Stimulated activated CD8-positive, alpha-beta memory T cell treated with anti-CD3 and anti-CD28 coated beads, Interleukin-12 subunit alpha, Interleukin-12 subunit beta, amount 100 ng/mL, for 24 hours (primary cell): ENCODE results near the gene NPB.

Experiments
- DNase-seq: peaks from one replicate; pipeline ENCODE4 v3.0.0-alpha.2; 2020; ENCODE audit errors: extremely low read depth

The NPB gene

GRCh38 chr17:81898885-81899284 lies 3.2 kb upstream of the NPB start:
- no peak for DNase-seq

GRCh38 chr17:81899514-81900166 lies 2.4 kb upstream of the NPB start:
- DNase-seq, result no peak

GRCh38 chr17:81900181-81900820 lies 1.7 kb upstream of the NPB start:
- no peak for DNase-seq

- DNase-seq, result no peak
Measured at GRCh38 chr17:81901167-81902022, 643 bp upstream of the NPB start.

GRCh38 chr17:81902653-81903414 lies 796 bp downstream of the NPB start:
- no peak for DNase-seq

GRCh38 chr17:81903415-81903831 lies 1.4 kb downstream of the NPB start:
- DNase-seq, result no peak

- no peak for DNase-seq
Measured at GRCh38 chr17:81903896-81904599, 2.0 kb downstream of the NPB start.

- no peak for DNase-seq
Measured at GRCh38 chr17:81904600-81905423, 2.8 kb downstream of the NPB start.

GRCh38 chr17:81905424-81905875 lies 3.4 kb downstream of the NPB start:
- DNase-seq, result no peak

- DNase-seq, result no peak
Measured at GRCh38 chr17:81905993-81906392, 4.0 kb downstream of the NPB start.

GRCh38 chr17:81906476-81907218 lies 4.6 kb downstream of the NPB start:
- no peak for DNase-seq

GRCh38 chr17:81907219-81908145 lies 5.4 kb downstream of the NPB start:
- no peak for DNase-seq

- no peak for DNase-seq
Measured at GRCh38 chr17:81908793-81909192, 6.8 kb downstream of the NPB start.

- no peak for DNase-seq
Measured at GRCh38 chr17:81909231-81909630, 7.2 kb downstream of the NPB start.

- DNase-seq, result no peak
Measured at GRCh38 chr17:81909966-81910839, 8.2 kb downstream of the NPB start.

GRCh38 chr17:81910840-81911276 lies 8.8 kb downstream of the NPB start:
- DNase-seq, result no peak

- peak; percentile 82 for DNase-seq
Measured at GRCh38 chr17:81911277-81911961, 9.4 kb downstream of the NPB start, which contains the start of gene PCYT2. PCYT2 (minus strand) TSS chr17:81911399; CDS start chr17:81911355, 44 bp downstream.
